K562 (cell line): ENCODE data around the gene ADAMTS1. TPM values are rescaled to one million over a fixed set of nuclear protein-coding genes. Genes with fewer than 3 reads are reported as not detected.

ENCODE experiments used
- ATAC-seq: fragments of 200-7000 bp; cut with Tn5 transposase; 3 replicates; pipeline ENCODE4 v1.9.1; 2020; ENCODE audit warnings: moderate library complexity
- BruUV-seq: library from RNA; stranded (reverse); fragments of 400-500 nt; replicated peaks from 2 replicates; lab custom pipeline; 2021; lab: Mats Ljungman, UMichigan
- CTCF ChIA-PET: fragments of 300-600 bp; formaldehyde crosslinking; extraction: SDS; loops from one replicate; lab custom pipeline; 2021; ENCODE audit warnings: low intra/inter-chr PET ratio; lab: Yijun Ruan, JAX
- POLR2A ChIA-PET: fragments of 300-600, 350-650 bp; sonication (Branson Sonifier 250); formaldehyde crosslinking; extraction: SDS; loops from one replicate; lab custom pipeline; 2021; ENCODE audit warnings: antibody characterized with exemption, inconsistent platforms; lab: Yijun Ruan, JAX
- DNase-seq, 4 experiments: peaks; one replicate each; pipeline versions ENCODE4 v3.0.0 to v3.0.0-alpha.2; 2011 to 2018; ENCODE audit warnings: low spot score in 3 of 4, mixed read lengths in 3 of 4; ENCODE audit errors: extremely low read depth in 1 of 4
- FAIRE-seq: peaks from 2 replicates; lab custom pipeline; 2011; peaks lifted over from hg19 to GRCh38; lab: Jason Lieb, UNC
- H2AFZ ChIP-seq: 2 replicates; pipeline ENCODE4 v1.6.0; 2011; ENCODE audit warnings: low read depth, low read length, control low read depth, inconsistent platforms
- H3K27ac ChIP-seq: fragments of 200-600 bp; 3 replicates; pipeline ENCODE4 v1.8.0; 2011; ENCODE audit warnings: low read depth, mild to moderate bottlenecking, control low read depth, inconsistent platforms, low read length, moderate library complexity, mixed read lengths; ENCODE audit errors: extremely low read depth
- H3K27me3 ChIP-seq, 2 experiments: fragments of 300-600 bp in 1 of 2; 2 replicates in 1 of 2; 3 replicates in 1 of 2; pipeline versions ENCODE4 v1.6.0 to v1.8.0; 2011; ENCODE audit warnings: inconsistent platforms in 2 of 2, low read length in 2 of 2, mild to moderate bottlenecking in 1 of 2, mixed read lengths in 1 of 2, moderate library complexity in 1 of 2; ENCODE audit not compliant: control insufficient read depth in 2 of 2, insufficient read depth in 2 of 2
- H3K36me3 ChIP-seq: fragments of 300-600 bp; 3 replicates; pipeline ENCODE4 v1.8.0; 2011; ENCODE audit warnings: mild to moderate bottlenecking, low read length, inconsistent platforms; ENCODE audit not compliant: control insufficient read depth, insufficient read depth
- H3K4me1 ChIP-seq, 2 experiments: fragments of 200-600 bp in 1 of 2; replicated peaks in 1 of 2; 2 replicates in 1 of 2; 3 replicates in 1 of 2; pipeline versions ENCODE4 v1.5.1 to v1.8.0; 2011; ENCODE audit warnings: inconsistent platforms in 2 of 2, low read length in 2 of 2, mild to moderate bottlenecking in 1 of 2, mixed read lengths in 1 of 2, moderate library complexity in 1 of 2; ENCODE audit not compliant: control insufficient read depth in 2 of 2, insufficient read depth in 2 of 2
- H3K4me2 ChIP-seq: 2 replicates; pipeline ENCODE4 v1.6.1; 2011; ENCODE audit warnings: low read length, control low read depth, inconsistent platforms, mixed read lengths; ENCODE audit not compliant: insufficient read depth
- H3K4me3 ChIP-seq: fragments of 200-600 bp; sonication (generic), shearing (Covaris generic); 2 replicates; pipeline ENCODE4 v1.5.1; 2016; ENCODE audit warnings: control low read depth, inconsistent platforms
- H3K79me2 ChIP-seq: fragments of 200-600 bp; 3 replicates; pipeline ENCODE4 v1.8.0; 2011; ENCODE audit warnings: low read length, inconsistent platforms; ENCODE audit not compliant: control insufficient read depth, insufficient read depth
- H3K9ac ChIP-seq, 2 experiments: 2 replicates each; pipeline versions ENCODE4 v1.6.0 to v1.6.1; 2011; ENCODE audit warnings: low read depth in 2 of 2, low read length in 2 of 2, control low read depth in 1 of 2, inconsistent platforms in 1 of 2, mild to moderate bottlenecking in 1 of 2, mixed read lengths in 1 of 2; ENCODE audit not compliant: insufficient read depth in 1 of 2
- H3K9me1 ChIP-seq: one replicate; pipeline ENCODE4 v1.6.0; 2011; ENCODE audit warnings: inconsistent platforms, mild to moderate bottlenecking, low read length, moderate library complexity; ENCODE audit not compliant: control insufficient read depth, insufficient read depth
- H3K9me3 ChIP-seq: replicated peaks from 2 replicates; pipeline ENCODE4 v1.5.1; 2011; ENCODE audit warnings: low read depth, low read length, inconsistent platforms; ENCODE audit not compliant: control insufficient read depth, insufficient read depth
- H4K20me1 ChIP-seq: replicated peaks from 2 replicates; pipeline ENCODE4 v1.6.1; 2011; ENCODE audit warnings: low read length, inconsistent platforms, mixed read lengths; ENCODE audit not compliant: control insufficient read depth, insufficient read depth
- EP300 ChIP-seq: IDR thresholded peaks from 2 replicates; pipeline ENCODE4 v1.6.1; 2012; ENCODE audit warnings: low read length, improper control_type of control experiment
- EP400 ChIP-seq: fragments of 450-650 bp; IDR thresholded peaks from 2 replicates; pipeline ENCODE4 v1.6.1; 2017; ENCODE audit warnings: antibody characterized with exemption, mild to moderate bottlenecking, moderate library complexity
- MCM5 ChIP-seq: fragments of 450-650 bp; IDR thresholded peaks from 2 replicates; pipeline ENCODE4 v1.6.1; 2016; ENCODE audit warnings: low read depth
- MXI1 ChIP-seq: IDR thresholded peaks from 2 replicates; pipeline ENCODE4 v1.6.1; 2011; ENCODE audit warnings: low read depth, mild to moderate bottlenecking, improper control_type of control experiment, low read length
- NFIC ChIP-seq: fragments of 450-650 bp; IDR thresholded peaks from 2 replicates; pipeline ENCODE4 v1.6.1; 2017; ENCODE audit warnings: mild to moderate bottlenecking, inconsistent platforms
- TAF1 ChIP-seq: IDR thresholded peaks from 2 replicates; pipeline ENCODE4 v1.6.1; 2011; ENCODE audit warnings: mild to moderate bottlenecking, low read length, moderate library complexity; ENCODE audit not compliant: insufficient read depth, control insufficient read depth, severe bottlenecking; ENCODE audit errors: extremely low read depth
- TRIM28 ChIP-seq: fragments of 450-650 bp; IDR thresholded peaks from 2 replicates; pipeline ENCODE4 v1.6.1; 2017
- ZBTB8A ChIP-seq: fragments of 450-650 bp; IDR thresholded peaks from 2 replicates; pipeline ENCODE4 v1.6.1; 2018; ENCODE audit warnings: mild to moderate bottlenecking, moderate library complexity; ENCODE audit not compliant: partially characterized antibody
- ZNF165 ChIP-seq: fragments of 250-450 bp; sonication (Bioruptor Pico); IDR thresholded peaks from 2 replicates; pipeline ENCODE4 v1.4.0; 2020; ENCODE audit warnings: borderline replicate concordance
- WGBS: fragments of 100-300 bp; shearing (Covaris generic); methylation state at CpG from one replicate; pipeline ENCODE4 v1.1.6; 2016; ENCODE audit warnings: low coverage, mixed read lengths; ENCODE audit not compliant: insufficient coverage; ENCODE audit errors: missing lambda C conversion rate; 5-methylcytosine and 5-hydroxymethylcytosine counted together
- in situ Hi-C: fragments of 300-500 bp; cut with MboI; formaldehyde crosslinking; loops from 4 replicates; pipeline ENCODE4 v1.15.0; 2018; ENCODE audit warnings: inconsistent platforms, mixed read lengths
- intact Hi-C: fragments of 100-400 bp; cut with micrococcal nuclease; formaldehyde crosslinking; loops from 2 replicates; pipeline ENCODE4 v1.14.2; 2022
- polyA plus RNA-seq, 8 experiments: library from polyadenylated mRNA; depleted of rRNA in 4 of 8; stranded (reverse) in 5 of 8; unstranded in 3 of 8; fragments of >200 nt; fragmentation: Nextera tagmentation in 2 of 8; fragmentation: Illumina TruSeq in 1 of 8; extraction: Ambion mirVana in 2 of 8; extraction: Trizol in 1 of 8; gene quantifications; 2 replicates each; pipeline versions ENCODE4 v1.2.1 to v1.2.3, GENCODE V29; 2011 to 2014; ENCODE audit warnings: inconsistent platforms in 1 of 8, missing spikeins in 1 of 8
- total RNA-seq, 7 experiments: library from RNA; depleted of rRNA in 6 of 7; stranded (reverse); fragments of >200 nt in 6 of 7; fragmentation: Illumina TruSeq in 2 of 7; extraction: Trizol in 2 of 7; gene quantifications; 2 replicates each; pipeline versions ENCODE4 v1.2.1 to v1.2.3, GENCODE V29; 2011 to 2021; ENCODE audit warnings: low replicate concordance in 1 of 7
- TF ChIP-seq, protein P1 (sequence below): fragments of 250-450 bp; sonication (Bioruptor Pico); IDR thresholded peaks from 2 replicates; pipeline ENCODE4 v1.8.0; 2021; ENCODE audit warnings: moderate library complexity, mild to moderate bottlenecking, inconsistent platforms
- TF ChIP-seq, protein P2 (sequence below): fragments of 250-450 bp; sonication (Bioruptor Pico); IDR thresholded peaks from 2 replicates; pipeline ENCODE4 v1.8.0; 2021; ENCODE audit warnings: borderline replicate concordance, mild to moderate bottlenecking, moderate library complexity; ENCODE audit not compliant: poor library complexity, severe bottlenecking
- TF ChIP-seq, protein P3 (sequence below), 2 experiments: IDR thresholded peaks; 2 replicates each; pipeline ENCODE4 v1.6.1; 2012; ENCODE audit warnings: improper control_type of control experiment in 2 of 2, low read depth in 2 of 2, low read length in 2 of 2, borderline replicate concordance in 1 of 2
- TF ChIP-seq, protein P4 (sequence below): fragments of 450-650 bp; IDR thresholded peaks from 2 replicates; pipeline ENCODE4 v1.6.1; 2017; ENCODE audit warnings: antibody characterized with exemption
- TF ChIP-seq, protein P5 (sequence below): fragments of 450-650 bp; IDR thresholded peaks from 2 replicates; pipeline ENCODE4 v1.6.1; 2018; ENCODE audit warnings: mild to moderate bottlenecking, low read depth; ENCODE audit not compliant: partially characterized antibody

ADAMTS1 gene
- total and polyA plus RNA-seq, 9 of the 15 experiments (the other 6 are each of a cell fraction or from before 2014, with no cell fraction given): 0.01 to 0.58 TPM; not detected in 7

DNA sequence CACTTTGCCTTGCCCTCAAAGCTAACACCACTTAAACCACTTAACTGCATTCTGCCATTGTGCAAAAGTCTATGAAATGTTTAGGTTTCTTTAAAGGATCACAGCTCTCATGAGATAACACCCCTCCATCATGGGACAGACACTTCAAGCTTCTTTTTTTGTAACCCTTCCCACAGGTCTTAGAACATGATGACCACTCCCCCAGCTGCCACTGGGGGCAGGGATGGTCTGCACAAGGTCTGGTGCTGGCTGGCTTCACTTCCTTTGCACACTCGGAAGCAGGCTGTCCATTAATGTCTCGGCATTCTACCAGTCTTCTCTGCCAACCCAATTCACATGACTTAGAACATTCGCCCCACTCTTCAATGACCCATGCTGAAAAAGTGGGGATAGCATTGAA lies 7.7 kb downstream of the ADAMTS1 start:
- H3K36me3 ChIP-seq: no peaks in the 10 kb centered on the region
- no peak overlapping the region for H3K4me2 ChIP-seq
- POLR2A ChIA-PET: no interaction called here
- no peaks in the 10 kb centered on the region for H3K79me2 ChIP-seq
- FAIRE-seq (no peak), DNase-seq (no peak), ATAC-seq (no peak)
- intact Hi-C loops: no loop called here
- 2% methylated on average over 3 of the region's 3 CpGs for WGBS
- 0 out of 2 replicates have a peak, but pooled peaks cover 2% of the 10 kb centered on the region for H3K9me3 ChIP-seq
- H2AFZ ChIP-seq: no peak overlapping the region
- H4K20me1 ChIP-seq: no peaks in the 10 kb centered on the region
- H3K4me3 ChIP-seq: no peak overlapping the region
- H3K27me3 ChIP-seq: no peaks in the 10 kb centered on the region
- H3K27ac ChIP-seq: no peak overlapping the region
- no peaks in the 10 kb centered on the region for H3K4me1 ChIP-seq
- in situ Hi-C loops: no loop called here
- no peak overlapping the region for H3K9ac ChIP-seq
- CTCF ChIA-PET: no interaction called here
- BruUV-seq: no TSS peak
- TF ChIP-seq MCM5: no peak
- TF ChIP-seq NFIC: no peak
- TF ChIP-seq, protein P1, sequence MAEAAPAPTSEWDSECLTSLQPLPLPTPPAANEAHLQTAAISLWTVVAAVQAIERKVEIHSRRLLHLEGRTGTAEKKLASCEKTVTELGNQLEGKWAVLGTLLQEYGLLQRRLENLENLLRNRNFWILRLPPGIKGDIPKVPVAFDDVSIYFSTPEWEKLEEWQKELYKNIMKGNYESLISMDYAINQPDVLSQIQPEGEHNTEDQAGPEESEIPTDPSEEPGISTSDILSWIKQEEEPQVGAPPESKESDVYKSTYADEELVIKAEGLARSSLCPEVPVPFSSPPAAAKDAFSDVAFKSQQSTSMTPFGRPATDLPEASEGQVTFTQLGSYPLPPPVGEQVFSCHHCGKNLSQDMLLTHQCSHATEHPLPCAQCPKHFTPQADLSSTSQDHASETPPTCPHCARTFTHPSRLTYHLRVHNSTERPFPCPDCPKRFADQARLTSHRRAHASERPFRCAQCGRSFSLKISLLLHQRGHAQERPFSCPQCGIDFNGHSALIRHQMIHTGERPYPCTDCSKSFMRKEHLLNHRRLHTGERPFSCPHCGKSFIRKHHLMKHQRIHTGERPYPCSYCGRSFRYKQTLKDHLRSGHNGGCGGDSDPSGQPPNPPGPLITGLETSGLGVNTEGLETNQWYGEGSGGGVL (CRISPR knock-in tag): no peak
- TF ChIP-seq, protein P2, sequence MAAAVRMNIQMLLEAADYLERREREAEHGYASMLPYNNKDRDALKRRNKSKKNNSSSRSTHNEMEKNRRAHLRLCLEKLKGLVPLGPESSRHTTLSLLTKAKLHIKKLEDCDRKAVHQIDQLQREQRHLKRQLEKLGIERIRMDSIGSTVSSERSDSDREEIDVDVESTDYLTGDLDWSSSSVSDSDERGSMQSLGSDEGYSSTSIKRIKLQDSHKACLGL (CRISPR knock-in tag): no peak
- no peak for TF ChIP-seq ZBTB8A
- TF ChIP-seq TRIM28: no peak
- TF ChIP-seq, protein P3, sequence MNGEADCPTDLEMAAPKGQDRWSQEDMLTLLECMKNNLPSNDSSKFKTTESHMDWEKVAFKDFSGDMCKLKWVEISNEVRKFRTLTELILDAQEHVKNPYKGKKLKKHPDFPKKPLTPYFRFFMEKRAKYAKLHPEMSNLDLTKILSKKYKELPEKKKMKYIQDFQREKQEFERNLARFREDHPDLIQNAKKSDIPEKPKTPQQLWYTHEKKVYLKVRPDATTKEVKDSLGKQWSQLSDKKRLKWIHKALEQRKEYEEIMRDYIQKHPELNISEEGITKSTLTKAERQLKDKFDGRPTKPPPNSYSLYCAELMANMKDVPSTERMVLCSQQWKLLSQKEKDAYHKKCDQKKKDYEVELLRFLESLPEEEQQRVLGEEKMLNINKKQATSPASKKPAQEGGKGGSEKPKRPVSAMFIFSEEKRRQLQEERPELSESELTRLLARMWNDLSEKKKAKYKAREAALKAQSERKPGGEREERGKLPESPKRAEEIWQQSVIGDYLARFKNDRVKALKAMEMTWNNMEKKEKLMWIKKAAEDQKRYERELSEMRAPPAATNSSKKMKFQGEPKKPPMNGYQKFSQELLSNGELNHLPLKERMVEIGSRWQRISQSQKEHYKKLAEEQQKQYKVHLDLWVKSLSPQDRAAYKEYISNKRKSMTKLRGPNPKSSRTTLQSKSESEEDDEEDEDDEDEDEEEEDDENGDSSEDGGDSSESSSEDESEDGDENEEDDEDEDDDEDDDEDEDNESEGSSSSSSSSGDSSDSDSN (IDR thresholded peaks at IDR 0.05; ENCODE audit: borderline replicate concordance in 1 of 2, low read depth in 2 of 2, low read length in 2 of 2): no peak
- no peak for TF ChIP-seq EP300
- TF ChIP-seq EP400: no peak
- TF ChIP-seq TAF1: no peak
- TF ChIP-seq, protein P4, sequence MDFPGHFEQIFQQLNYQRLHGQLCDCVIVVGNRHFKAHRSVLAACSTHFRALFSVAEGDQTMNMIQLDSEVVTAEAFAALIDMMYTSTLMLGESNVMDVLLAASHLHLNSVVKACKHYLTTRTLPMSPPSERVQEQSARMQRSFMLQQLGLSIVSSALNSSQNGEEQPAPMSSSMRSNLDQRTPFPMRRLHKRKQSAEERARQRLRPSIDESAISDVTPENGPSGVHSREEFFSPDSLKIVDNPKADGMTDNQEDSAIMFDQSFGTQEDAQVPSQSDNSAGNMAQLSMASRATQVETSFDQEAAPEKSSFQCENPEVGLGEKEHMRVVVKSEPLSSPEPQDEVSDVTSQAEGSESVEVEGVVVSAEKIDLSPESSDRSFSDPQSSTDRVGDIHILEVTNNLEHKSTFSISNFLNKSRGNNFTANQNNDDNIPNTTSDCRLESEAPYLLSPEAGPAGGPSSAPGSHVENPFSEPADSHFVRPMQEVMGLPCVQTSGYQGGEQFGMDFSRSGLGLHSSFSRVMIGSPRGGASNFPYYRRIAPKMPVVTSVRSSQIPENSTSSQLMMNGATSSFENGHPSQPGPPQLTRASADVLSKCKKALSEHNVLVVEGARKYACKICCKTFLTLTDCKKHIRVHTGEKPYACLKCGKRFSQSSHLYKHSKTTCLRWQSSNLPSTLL: no peak
- TF ChIP-seq MXI1: no peak
- no peak for TF ChIP-seq ZNF165 (CRISPR knock-in tag)
- TF ChIP-seq, protein P5, sequence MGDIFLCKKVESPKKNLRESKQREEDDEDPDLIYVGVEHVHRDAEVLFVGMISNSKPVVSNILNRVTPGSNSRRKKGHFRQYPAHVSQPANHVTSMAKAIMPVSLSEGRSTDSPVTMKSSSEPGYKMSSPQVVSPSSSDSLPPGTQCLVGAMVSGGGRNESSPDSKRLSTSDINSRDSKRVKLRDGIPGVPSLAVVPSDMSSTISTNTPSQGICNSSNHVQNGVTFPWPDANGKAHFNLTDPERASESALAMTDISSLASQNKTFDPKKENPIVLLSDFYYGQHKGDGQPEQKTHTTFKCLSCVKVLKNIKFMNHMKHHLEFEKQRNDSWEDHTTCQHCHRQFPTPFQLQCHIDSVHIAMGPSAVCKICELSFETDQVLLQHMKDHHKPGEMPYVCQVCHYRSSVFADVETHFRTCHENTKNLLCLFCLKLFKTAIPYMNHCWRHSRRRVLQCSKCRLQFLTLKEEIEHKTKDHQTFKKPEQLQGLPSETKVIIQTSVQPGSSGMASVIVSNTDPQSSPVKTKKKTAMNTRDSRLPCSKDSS: no peak
- H3K9me1 ChIP-seq: no peaks in the 10 kb centered on the region
